ENCODE measurements around the gene ATM.

DNA sequence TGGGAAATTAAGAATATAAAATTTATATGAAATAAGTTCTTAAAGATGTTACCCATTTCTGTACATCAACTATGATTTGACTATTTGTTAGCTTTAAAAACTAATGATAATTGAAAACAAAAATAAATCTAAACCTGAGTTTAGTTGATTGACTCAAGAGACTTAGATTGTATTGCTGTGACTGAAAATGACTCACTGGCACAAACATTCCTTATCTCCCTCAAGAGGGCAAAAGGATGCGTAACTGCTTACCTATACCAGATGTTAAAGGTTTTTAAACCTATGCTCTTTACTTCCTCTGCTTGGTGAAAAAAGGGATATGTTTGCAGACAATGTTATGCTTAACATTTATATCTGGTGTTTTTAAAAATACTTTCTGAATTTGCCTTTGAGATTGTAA lies 30.3 kb downstream of the ATM start:
- TF ChIP-seq, protein P1, sequence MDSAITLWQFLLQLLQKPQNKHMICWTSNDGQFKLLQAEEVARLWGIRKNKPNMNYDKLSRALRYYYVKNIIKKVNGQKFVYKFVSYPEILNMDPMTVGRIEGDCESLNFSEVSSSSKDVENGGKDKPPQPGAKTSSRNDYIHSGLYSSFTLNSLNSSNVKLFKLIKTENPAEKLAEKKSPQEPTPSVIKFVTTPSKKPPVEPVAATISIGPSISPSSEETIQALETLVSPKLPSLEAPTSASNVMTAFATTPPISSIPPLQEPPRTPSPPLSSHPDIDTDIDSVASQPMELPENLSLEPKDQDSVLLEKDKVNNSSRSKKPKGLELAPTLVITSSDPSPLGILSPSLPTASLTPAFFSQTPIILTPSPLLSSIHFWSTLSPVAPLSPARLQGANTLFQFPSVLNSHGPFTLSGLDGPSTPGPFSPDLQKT (IDR thresholded peaks at IDR 0.05; ENCODE audit: borderline replicate concordance, low read depth, low read length): no peak
- TF ChIP-seq, protein P2, sequence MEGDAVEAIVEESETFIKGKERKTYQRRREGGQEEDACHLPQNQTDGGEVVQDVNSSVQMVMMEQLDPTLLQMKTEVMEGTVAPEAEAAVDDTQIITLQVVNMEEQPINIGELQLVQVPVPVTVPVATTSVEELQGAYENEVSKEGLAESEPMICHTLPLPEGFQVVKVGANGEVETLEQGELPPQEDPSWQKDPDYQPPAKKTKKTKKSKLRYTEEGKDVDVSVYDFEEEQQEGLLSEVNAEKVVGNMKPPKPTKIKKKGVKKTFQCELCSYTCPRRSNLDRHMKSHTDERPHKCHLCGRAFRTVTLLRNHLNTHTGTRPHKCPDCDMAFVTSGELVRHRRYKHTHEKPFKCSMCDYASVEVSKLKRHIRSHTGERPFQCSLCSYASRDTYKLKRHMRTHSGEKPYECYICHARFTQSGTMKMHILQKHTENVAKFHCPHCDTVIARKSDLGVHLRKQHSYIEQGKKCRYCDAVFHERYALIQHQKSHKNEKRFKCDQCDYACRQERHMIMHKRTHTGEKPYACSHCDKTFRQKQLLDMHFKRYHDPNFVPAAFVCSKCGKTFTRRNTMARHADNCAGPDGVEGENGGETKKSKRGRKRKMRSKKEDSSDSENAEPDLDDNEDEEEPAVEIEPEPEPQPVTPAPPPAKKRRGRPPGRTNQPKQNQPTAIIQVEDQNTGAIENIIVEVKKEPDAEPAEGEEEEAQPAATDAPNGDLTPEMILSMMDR (tag by site-specific recombination; IDR thresholded peaks at IDR 0.05): no peak
- TF ChIP-seq, protein P3, sequence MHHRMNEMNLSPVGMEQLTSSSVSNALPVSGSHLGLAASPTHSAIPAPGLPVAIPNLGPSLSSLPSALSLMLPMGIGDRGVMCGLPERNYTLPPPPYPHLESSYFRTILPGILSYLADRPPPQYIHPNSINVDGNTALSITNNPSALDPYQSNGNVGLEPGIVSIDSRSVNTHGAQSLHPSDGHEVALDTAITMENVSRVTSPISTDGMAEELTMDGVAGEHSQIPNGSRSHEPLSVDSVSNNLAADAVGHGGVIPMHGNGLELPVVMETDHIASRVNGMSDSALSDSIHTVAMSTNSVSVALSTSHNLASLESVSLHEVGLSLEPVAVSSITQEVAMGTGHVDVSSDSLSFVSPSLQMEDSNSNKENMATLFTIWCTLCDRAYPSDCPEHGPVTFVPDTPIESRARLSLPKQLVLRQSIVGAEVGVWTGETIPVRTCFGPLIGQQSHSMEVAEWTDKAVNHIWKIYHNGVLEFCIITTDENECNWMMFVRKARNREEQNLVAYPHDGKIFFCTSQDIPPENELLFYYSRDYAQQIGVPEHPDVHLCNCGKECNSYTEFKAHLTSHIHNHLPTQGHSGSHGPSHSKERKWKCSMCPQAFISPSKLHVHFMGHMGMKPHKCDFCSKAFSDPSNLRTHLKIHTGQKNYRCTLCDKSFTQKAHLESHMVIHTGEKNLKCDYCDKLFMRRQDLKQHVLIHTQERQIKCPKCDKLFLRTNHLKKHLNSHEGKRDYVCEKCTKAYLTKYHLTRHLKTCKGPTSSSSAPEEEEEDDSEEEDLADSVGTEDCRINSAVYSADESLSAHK (tag by site-specific recombination; IDR thresholded peaks at IDR 0.05): no peak
- no peak for TF ChIP-seq ZNF777 (tag by site-specific recombination; IDR thresholded peaks at IDR 0.05; ENCODE audit: borderline replicate concordance)
- TF ChIP-seq ZNF16 (tag by site-specific recombination; IDR thresholded peaks at IDR 0.05; ENCODE audit: low read depth): no peak
- TF ChIP-seq ZNF366 (tag by site-specific recombination; conservative IDR thresholded peaks at IDR 0.05): no peak
- TF ChIP-seq ZNF202 (tag by site-specific recombination; IDR thresholded peaks at IDR 0.05; ENCODE audit: borderline replicate concordance): no peak
